Panc1 (cell line): ENCODE data around the gene ZNF48.

ENCODE experiments used
- POLR2AphosphoS5 ChIP-seq: IDR thresholded peaks from 2 replicates; pipeline ENCODE4 v1.6.1; 2012; ENCODE audit warnings: mild to moderate bottlenecking, low read depth, low read length, moderate library complexity
- TF ChIP-seq, protein P1 (sequence below): fragments of 450-650 bp; IDR thresholded peaks from 2 replicates; pipeline ENCODE4 v1.5.1; 2017; ENCODE audit warnings: mild to moderate bottlenecking

DNA sequence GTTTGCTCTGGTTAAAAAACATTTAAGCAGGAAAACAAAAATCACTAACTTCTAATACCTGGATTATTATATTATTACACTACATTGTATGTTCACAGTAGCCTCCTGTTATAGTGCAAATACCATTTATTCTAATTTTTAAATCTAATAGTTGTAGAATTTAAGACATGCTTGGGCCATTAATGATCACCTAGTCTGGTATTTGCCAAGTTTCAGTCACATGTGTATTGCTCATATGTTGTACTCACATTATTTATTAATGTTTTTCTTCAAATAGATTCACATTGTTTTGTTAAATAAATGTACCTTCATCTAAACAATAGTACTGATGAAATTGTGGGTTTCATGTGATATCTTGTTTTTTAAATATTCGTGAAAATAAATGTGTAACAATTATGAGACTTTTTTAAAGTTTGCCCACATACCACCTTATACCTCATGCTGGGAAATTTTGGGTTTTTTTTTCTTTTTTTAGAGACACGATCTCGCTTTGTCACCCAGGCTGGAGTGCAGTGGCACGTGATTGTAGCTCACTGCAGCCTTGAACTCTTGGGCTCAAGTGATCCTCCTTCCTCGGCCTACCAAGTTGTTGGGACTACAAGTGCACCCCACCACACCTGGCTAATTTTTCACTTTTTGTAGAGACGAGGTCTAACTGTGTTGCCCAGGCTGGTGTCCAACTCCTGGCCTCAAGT, 18.0 kb downstream of the ZNF48 start:
- TF ChIP-seq, protein P1, sequence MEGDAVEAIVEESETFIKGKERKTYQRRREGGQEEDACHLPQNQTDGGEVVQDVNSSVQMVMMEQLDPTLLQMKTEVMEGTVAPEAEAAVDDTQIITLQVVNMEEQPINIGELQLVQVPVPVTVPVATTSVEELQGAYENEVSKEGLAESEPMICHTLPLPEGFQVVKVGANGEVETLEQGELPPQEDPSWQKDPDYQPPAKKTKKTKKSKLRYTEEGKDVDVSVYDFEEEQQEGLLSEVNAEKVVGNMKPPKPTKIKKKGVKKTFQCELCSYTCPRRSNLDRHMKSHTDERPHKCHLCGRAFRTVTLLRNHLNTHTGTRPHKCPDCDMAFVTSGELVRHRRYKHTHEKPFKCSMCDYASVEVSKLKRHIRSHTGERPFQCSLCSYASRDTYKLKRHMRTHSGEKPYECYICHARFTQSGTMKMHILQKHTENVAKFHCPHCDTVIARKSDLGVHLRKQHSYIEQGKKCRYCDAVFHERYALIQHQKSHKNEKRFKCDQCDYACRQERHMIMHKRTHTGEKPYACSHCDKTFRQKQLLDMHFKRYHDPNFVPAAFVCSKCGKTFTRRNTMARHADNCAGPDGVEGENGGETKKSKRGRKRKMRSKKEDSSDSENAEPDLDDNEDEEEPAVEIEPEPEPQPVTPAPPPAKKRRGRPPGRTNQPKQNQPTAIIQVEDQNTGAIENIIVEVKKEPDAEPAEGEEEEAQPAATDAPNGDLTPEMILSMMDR = no peak
- TF ChIP-seq POLR2AphosphoS5 = no peak
